ENCODE measurements around the gene DRICH1. TPM values are rescaled to one million over a fixed set of nuclear protein-coding genes. Genes with fewer than 3 reads are reported as not detected.
"Not testable (repeated sequence)": the region's sequence is repeated elsewhere in the genome, so short reads cannot be mapped to it uniquely, and the experiment has no call there.

Gene DRICH1, protein sequence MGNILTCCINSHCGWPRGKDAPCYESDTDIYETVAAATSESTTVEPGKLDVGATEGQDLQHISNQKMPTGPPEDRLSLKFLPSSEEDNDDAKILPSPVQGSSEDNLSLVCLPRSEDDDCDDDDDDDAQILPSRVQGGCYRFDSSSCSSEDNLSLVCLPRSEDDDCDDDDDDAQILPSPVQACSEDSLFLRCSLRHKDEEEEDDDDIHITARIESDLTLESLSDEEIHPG
- not detected in 2 replicates for total RNA-seq (2014; rRNA removed; shearing (Covaris generic))

- DNase-seq (ENCODE audit: low spot score), result no peak
Observed at GRCh38 chr22:23632178-23632577, at the start of gene DRICH1. Gene DRICH1, minus strand, starts transcription at chr22:23632321. Its CDS starts 298 bp downstream, at chr22:23632023.

DNA sequence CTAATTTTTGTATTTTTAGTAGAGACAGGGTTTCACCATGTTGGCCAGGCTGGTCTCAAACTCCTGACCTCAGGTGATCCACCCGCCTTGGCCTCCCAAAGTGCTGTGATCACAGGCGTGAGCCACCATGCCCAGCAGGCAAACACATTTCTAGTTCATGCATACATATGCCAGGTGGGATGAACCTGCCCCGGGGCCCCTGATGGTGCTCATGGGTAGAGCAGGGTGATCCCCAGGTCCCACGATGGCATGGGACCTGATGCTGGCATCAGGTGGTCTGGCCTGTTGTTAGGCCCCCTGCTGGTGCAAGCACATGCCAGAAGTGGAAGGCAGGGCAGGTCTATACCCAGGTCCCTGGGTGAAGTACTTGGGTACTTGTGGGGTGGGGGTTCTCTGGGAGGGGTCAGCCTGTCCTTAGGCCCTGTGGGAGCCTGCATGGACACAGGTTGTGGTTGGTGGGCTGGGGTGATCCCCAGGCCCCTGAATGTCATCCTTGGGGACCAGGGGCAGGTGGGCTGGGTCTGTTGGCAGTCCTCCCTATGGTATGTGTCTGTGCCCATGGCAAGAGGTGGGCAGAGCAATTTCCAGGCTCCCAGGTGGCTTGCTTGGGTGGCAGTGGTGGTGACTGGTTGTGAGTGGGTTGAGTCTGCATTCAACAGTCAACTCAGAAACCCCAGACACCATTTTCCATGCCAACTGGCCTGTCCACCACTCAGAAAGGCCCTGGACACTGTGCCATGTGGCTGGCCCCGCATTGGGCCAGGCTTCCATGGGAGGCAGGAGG lies 49.1 kb upstream of the DRICH1 start:
- no peak for DNase-seq (ENCODE audit: low spot score)

DNA sequence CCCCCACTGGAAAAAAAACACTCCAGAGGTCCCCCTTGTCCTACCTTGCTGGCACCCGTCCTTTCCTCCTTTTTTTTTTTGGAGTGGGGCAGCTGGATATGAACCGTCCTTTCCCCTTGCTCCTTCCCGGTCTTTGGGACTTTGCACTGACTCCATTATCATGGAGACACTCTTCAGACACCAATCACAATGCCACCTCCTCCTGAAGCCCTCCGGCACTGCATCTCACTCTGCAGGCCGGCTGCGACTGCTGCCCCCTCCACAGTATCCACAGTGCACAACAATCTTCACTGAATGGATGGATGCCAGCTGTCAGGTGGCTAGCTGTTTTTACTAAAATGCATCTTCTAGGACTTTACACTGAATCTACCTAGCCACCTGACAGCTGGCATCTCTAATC lies 46.0 kb upstream of the DRICH1 start:
- DNase-seq (ENCODE audit: low spot score), result no peak

GRCh38 chr22:23677701-23677995 lies 45.5 kb upstream of the DRICH1 start:
- DNase-seq (ENCODE audit: low spot score), result no peak

- not testable (repeated sequence) for DNase-seq (ENCODE audit: low spot score)
Observed at GRCh38 chr22:23676841-23677700, 45.0 kb upstream of the DRICH1 start.

GRCh38 chr22:23675502-23676415 lies 43.6 kb upstream of the DRICH1 start:
- DNase-seq (ENCODE audit: low spot score), result no peak

GRCh38 chr22:23674886-23675501 lies 42.9 kb upstream of the DRICH1 start:
- DNase-seq (ENCODE audit: low spot score), result not testable (repeated sequence)

- DNase-seq (ENCODE audit: low spot score), result no peak
Observed at GRCh38 chr22:23673826-23674690, 41.9 kb upstream of the DRICH1 start.

DNA sequence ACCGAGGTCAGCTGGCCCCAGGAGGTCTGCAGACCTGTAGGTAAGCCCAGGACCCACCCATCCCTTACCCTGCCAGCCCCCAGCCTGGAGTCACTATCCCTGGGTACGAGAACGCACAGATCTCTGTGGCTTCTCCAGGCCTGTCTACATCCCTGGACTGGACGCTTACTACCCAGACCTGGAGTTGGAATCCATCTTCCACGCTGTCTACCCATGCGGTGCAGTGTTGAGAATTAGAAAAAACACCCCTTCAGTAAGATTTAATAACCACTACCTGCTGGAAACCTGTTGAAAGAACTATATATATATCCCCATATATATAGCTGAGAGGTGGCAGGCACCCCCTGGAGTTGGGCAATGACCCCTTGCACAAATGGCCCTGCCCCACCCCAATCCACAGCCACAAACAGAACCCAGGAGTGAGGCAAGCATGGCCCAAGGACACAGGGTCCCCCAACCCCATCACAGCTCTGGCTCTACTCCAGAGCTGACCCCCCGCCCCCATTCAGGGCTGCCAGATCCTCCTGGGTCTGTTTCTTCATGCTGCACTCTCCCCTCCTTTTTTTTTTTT lies 41.0 kb upstream of the DRICH1 start:
- no peak for DNase-seq (ENCODE audit: low spot score)

DNA sequence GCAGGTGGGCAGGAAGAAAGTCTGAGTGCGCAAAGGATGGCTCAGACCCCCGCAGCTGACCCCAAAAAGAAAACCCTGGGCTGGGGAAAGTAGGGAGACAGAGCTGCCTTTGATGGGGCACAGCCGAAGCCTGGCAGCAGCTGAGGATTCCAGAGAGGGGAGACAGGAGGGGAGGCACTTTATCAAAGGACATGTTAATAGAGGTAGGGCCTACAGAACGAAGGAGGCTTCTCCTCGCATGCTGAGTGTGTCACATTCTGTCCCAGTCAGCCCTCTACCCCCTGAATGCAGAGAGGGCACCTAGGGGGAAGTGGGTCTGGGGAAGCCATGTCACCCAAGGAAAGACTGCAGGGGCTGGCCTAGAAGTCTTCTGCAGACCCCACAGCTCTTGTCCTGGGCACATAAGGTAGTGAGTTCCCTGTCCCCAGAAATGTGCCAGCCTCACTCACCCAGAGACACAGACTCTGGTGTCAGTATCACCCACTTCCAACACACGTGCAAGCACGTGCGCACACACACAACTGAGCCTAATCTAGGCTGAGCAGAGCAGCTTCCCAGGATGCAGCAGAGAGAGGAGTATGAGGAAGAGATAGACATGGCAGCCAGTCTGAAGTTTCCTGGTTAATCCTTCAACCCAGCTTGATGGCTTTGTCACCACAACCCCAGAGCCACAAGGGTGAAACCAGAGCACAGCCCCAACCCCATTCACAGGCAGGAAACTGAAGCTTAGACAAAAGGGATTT lies 40.4 kb upstream of the DRICH1 start:
- not testable (repeated sequence) for DNase-seq (ENCODE audit: low spot score)

DNA sequence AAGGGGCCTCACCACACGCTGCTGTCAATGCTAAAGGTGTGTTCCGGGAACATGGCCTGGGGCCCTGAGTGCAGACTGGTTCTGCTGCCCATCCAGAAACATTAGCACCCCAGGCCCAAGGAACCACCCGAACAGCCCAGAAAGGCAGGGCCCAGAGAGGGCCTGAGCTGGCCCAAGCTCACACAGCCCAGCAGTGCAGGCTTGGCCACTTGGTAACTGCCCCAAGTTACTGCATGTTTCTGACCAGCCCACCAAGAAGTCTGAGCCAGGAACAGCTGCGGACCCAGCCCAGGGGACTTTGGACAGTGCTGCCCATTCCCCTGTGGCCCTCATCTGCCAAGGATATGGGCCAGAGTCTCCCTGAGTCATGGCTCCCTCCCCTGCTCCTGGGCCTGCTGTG lies 39.3 kb upstream of the DRICH1 start:
- DNase-seq (ENCODE audit: low spot score), result not testable (repeated sequence)

GRCh38 chr22:23670378-23671295 lies 38.5 kb upstream of the DRICH1 start:
- DNase-seq (ENCODE audit: low spot score), result no peak

- DNase-seq (ENCODE audit: low spot score), result not testable (repeated sequence)
Observed at GRCh38 chr22:23660381-23660780, 28.3 kb upstream of the DRICH1 start.

- DNase-seq (ENCODE audit: low spot score), result no peak
Observed at GRCh38 chr22:23657727-23658126, 25.6 kb upstream of the DRICH1 start.

DNA sequence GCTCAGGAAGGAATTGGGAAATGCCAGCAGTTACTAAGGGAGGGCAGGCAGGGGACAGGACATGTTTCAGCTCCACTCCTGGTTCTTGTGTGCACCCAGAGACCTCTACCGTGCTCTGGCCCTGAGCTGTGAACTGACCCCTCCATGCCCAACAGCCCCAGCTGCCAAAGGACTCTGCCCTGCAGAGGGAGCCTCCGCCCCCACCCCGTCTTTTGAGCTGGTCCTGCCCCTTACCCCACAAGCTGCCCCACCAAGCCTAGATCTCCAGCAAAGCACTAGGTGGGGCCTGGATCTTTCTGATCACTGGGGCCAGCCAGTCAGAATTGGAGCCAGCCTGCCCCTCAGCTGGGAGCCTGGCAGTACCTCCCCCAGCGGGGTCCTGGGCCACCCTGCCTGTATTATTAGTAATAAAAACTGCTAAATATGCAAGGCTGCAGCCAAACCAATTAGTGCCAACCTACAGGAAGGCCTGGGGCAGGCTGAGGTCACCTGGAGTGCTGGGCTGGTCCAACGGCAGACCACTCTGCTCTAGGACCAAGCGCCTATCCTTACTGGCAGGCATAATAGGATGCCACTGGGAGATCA lies 23.9 kb upstream of the DRICH1 start:
- DNase-seq (ENCODE audit: low spot score), result no peak

- no peak for DNase-seq (ENCODE audit: low spot score)
Observed at GRCh38 chr22:23652711-23653110, 20.6 kb upstream of the DRICH1 start.

- DNase-seq (ENCODE audit: low spot score), result no peak
Observed at GRCh38 chr22:23652286-23652685, 20.2 kb upstream of the DRICH1 start.

Data from H4 (cell line).